Uterus (tissue), 4 donors: ENCODE data around the gene DYNC1H1. TPM values are rescaled to one million over a fixed set of nuclear protein-coding genes. Genes with fewer than 3 reads are reported as not detected.

Experiments used
- DNase-seq, 2 donors: peaks; one replicate each; pipeline ENCODE4 v3.0.0-alpha.2; 2019 to 2020
- H3K27ac ChIP-seq, 2 donors: fragments of 200-600 bp; sonication (generic); 1 replicate in 1 of 2; 2 replicates in 1 of 2; pipeline ENCODE4 v1.5.1; 2016 to 2018
- H3K27me3 ChIP-seq, 2 donors: fragments of 200-600 bp; sonication (generic); one replicate each; pipeline ENCODE4 v1.5.1; 2018 to 2019; ENCODE audit warnings: control low read depth in 1 of 2
- H3K36me3 ChIP-seq, 2 donors: fragments of 200-600 bp; sonication (generic); one replicate each; pipeline ENCODE4 v1.5.1; 2019; ENCODE audit warnings: control low read depth in 1 of 2
- H3K4me1 ChIP-seq, 2 donors: fragments of 200-600 bp; sonication (generic); one replicate each; pipeline ENCODE4 v1.5.1; 2018 to 2019; ENCODE audit warnings: control low read depth in 1 of 2
- H3K4me3 ChIP-seq, 2 donors: fragments of 200-600 bp; sonication (generic); 1 replicate in 1 of 2; 2 replicates in 1 of 2; pipeline ENCODE4 v1.5.1; 2018 to 2019; ENCODE audit warnings: mild to moderate bottlenecking in 1 of 2
- H3K9me3 ChIP-seq, 2 donors: fragments of 200-600 bp; sonication (generic); one replicate each; pipeline ENCODE4 v1.5.1; 2019; ENCODE audit warnings: control low read depth in 1 of 2
- POLR2A ChIP-seq, 2 donors: fragments of 450-650 bp; IDR thresholded peaks; one replicate each; pipeline ENCODE4 v1.6.1; 2016; ENCODE audit warnings: antibody characterized with exemption in 2 of 2, mild to moderate bottlenecking in 1 of 2, moderate library complexity in 1 of 2
- intact Hi-C: fragments of 100-400 bp; cut with DNase I; formaldehyde crosslinking; loops from one replicate; pipeline ENCODE4 v1.15.1; 2023; ENCODE audit warnings: low total_unique reads
- total RNA-seq, 4 donors: library from RNA; depleted of rRNA in 3 of 4; stranded (reverse); fragments of >200 nt in 3 of 4; gene quantifications; one replicate each; pipeline versions ENCODE4 v1.1.0 to v1.2.4, GENCODE V29; 2014 to 2023
- TF ChIP-seq, protein P1 (sequence below), 4 experiments: fragments of 200-600 bp in 2 of 4; fragments of 450-650 bp in 2 of 4; sonication (generic) in 2 of 4; IDR thresholded peaks; one replicate each; pipeline ENCODE4 v1.5.1; 2016 to 2019; ENCODE audit warnings: antibody characterized with exemption in 4 of 4, mild to moderate bottlenecking in 2 of 4, moderate library complexity in 1 of 4
- donor health status: DM: yes; HTN: yes; CAD: no.

The DYNC1H1 gene
- total RNA-seq, 4 donors from 2014 or later = 251 to 634 (median 479) TPM

- Histone ChIP-seq H3K27me3 (no peaks in the 10 kb centered on the region), H3K4me3 (no peak overlapping the region), H3K27ac (no peak overlapping the region), H3K4me1 (no peaks in the 10 kb centered on the region), H3K9me3 (no peaks in the 10 kb centered on the region), H3K36me3 (peaks cover 0 to 3% of the 10 kb centered on the region in 2 donors)
- DNase-seq = no peak
- no peak for TF ChIP-seq POLR2A (IDR thresholded peaks at IDR 0.05)
- TF ChIP-seq, protein P1, sequence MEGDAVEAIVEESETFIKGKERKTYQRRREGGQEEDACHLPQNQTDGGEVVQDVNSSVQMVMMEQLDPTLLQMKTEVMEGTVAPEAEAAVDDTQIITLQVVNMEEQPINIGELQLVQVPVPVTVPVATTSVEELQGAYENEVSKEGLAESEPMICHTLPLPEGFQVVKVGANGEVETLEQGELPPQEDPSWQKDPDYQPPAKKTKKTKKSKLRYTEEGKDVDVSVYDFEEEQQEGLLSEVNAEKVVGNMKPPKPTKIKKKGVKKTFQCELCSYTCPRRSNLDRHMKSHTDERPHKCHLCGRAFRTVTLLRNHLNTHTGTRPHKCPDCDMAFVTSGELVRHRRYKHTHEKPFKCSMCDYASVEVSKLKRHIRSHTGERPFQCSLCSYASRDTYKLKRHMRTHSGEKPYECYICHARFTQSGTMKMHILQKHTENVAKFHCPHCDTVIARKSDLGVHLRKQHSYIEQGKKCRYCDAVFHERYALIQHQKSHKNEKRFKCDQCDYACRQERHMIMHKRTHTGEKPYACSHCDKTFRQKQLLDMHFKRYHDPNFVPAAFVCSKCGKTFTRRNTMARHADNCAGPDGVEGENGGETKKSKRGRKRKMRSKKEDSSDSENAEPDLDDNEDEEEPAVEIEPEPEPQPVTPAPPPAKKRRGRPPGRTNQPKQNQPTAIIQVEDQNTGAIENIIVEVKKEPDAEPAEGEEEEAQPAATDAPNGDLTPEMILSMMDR (IDR thresholded peaks at IDR 0.05) = no peak
- intact Hi-C loops = loop anchor here (10.0 kb wide), 1 partner anchor 52 kb away; no protein-coding TSS in a partner anchor
These were observed 78.3 kb downstream of the DYNC1H1 start for GRCh38 chr14:102042699-102043098.

DNA sequence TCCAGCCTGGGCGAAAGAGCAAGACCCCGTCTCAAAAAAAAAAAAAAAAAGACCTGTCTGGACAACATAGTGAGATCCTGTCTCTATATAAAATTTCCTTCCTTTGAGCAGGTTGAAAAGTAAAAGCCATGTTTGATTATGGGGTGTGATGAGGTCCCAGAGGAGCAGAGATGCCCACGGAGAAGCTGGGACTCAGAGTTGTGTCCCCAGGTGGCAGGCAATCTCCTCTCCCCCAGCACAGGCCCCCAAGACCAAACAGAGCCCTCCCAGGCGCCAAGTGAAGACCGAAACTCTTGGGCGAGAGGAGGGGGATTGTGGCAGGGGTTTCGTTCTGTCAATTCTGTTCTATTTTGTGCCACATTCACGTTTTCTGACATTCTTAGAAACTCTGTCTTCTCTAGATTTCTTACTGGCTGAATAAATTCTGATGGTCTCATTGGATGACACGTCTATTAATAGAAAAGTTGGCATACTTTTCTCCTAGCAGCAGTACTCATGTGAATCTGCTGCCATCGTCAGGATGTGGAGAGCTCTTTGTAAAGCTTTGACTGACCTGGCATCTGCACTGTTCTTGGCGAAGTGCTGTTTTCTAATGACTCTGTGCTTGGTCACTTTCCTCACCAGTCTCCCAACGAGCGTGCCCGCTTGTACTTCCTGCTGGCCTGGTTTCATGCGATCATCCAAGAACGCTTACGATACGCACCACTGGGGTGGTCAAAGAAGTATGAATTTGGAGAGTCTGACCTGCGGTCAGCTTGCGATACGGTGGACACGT lies 79.1 kb downstream of the DYNC1H1 start:
- DNase-seq = no peak
- peaks cover 0 to 3% of the 10 kb centered on the region in 2 donors for H3K36me3 ChIP-seq
- H3K4me1 ChIP-seq = no peaks in the 10 kb centered on the region
- H3K4me3 ChIP-seq = no peak overlapping the region
- H3K27ac ChIP-seq = no peak overlapping the region
- intact Hi-C loops = loop anchor here (10.0 kb wide), 1 partner anchor 51 kb away; no protein-coding TSS in a partner anchor
- TF ChIP-seq POLR2A (IDR thresholded peaks at IDR 0.05) = no peak
- TF ChIP-seq, protein P1 (IDR thresholded peaks at IDR 0.05) = no peak
- no peaks in the 10 kb centered on the region for H3K27me3 ChIP-seq
- no peaks in the 10 kb centered on the region for H3K9me3 ChIP-seq

- intact Hi-C loops = loop anchor here (10.0 kb wide), 1 partner anchor 50 kb away; no protein-coding TSS in a partner anchor
These were observed 80.2 kb downstream of the DYNC1H1 start for GRCh38 chr14:102044566-102044965.

DNA sequence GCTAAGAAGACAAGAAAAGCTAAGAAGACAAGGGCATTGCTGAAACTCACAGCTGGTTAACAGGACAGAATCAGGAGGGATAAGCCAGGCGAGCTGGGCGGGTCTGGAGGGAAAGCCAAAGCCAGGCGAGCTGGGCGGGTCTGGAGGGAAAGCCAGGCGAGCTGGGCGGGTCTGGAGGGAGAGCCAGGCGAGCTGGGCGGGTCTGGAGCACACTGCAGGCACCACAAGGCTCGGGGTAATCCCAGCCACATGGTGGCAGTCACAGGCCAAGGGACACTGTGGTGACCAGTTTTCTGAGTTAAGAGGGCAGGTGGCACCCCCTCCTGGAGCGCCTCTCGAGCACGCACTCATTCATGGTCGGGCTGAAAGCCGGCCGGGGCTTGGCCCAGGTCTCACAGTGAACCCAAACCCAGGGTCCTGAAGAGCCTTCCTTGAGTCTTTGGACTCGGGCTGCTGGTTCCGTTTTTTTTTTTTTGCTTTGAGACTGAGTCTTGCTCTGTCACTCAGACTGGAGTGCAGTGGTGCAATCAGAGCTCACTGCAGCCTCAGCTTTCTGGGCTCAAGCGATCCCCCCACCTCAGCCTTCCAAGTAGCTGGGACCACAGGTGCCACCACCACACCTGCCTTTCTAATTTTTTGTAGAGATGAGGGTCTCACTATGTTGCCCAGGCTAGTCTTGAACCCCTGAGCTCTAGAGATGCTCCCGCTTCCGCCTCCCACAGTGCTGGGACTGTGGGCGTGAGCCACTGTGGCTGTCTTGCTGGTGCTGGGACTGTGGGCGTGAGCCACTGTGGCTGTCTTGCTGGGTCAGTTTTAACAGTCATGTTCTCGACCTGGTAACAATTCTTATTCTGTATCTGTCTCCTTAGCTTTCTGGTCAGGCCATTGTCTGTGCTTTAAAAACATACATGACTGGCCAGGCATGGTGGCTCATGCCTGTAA lies 82.2 kb downstream of the DYNC1H1 start:
- TF ChIP-seq, protein P1 (IDR thresholded peaks at IDR 0.05) = peak; percentile 7 to 61 (median 35)
- no peak for TF ChIP-seq POLR2A (IDR thresholded peaks at IDR 0.05)
- Histone ChIP-seq H3K36me3 (peaks cover 0 to 3% of the 10 kb centered on the region in 2 donors), H3K27me3 (no peaks in the 10 kb centered on the region), H3K4me3 (no peak overlapping the region), H3K27ac (peak overlapping the region; percentile 8 to 32), H3K4me1 (no peaks in the 10 kb centered on the region), H3K9me3 (no peaks in the 10 kb centered on the region)
- peak; percentile 69 to 85 for DNase-seq
- intact Hi-C loops = loop anchor here (10.0 kb wide), 1 partner anchor 48 kb away; no protein-coding TSS in a partner anchor

More at GRCh38 chr14:102044566-102044965, 80.2 kb downstream of the DYNC1H1 start:
- Histone ChIP-seq H3K27ac (no peak overlapping the region), H3K27me3 (no peaks in the 10 kb centered on the region), H3K36me3 (peaks cover 0 to 3% of the 10 kb centered on the region in 2 donors), H3K4me3 (no peak overlapping the region), H3K9me3 (no peaks in the 10 kb centered on the region), H3K4me1 (no peaks in the 10 kb centered on the region)
- DNase-seq = no peak
- TF ChIP-seq, protein P1 (IDR thresholded peaks at IDR 0.05) = no peak
- TF ChIP-seq POLR2A (IDR thresholded peaks at IDR 0.05) = no peak
